Fibroblast of gingiva (primary cell): Measurements from ENCODE around the gene CABP7.
A peak's percentile ranks its signal among the peaks of the same experiment; 100 is the strongest.

ENCODE experiments used
- DNase-seq: peaks from one replicate; pipeline ENCODE4 v3.0.0-alpha.2; 2011; ENCODE audit warnings: low read depth

The CABP7 gene

DNA sequence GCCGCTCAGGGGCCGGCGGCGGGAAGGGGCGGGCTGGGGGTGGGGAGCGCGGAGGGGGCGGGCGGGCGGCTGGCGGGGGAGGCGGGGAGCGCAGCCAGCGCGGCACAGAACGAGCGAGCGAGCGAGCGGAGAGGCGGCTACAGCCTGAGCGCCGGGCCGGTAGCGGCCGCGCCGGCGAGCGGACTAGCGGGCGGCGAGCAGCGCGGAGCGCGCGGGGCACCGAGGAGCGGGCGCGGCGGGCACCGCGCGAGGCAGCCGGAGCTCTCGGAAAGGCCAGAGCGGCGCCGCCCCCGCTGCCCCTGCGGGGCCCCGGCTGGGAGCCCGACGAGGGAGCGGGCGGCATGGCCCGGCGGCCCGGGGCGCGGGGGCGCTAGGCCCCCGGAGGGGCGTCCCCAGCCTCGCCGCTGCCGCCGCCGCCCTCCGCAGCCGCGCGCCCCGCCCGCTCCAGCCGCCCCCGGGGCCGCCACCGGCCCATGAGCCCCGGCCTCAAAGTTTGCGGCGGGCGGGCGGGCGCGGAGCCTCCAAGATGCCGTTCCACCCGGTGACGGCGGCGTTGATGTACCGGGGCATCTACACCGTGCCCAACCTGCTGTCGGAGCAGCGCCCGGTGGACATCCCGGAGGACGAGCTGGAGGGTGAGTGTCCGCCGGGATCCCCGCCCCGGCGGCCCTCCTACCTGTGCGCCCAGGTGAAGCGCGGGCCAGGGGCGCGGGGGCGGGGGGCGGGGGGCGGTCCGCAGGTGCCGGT, at the start of gene CABP7:
TSS of gene CABP7 (plus strand) at position 105 of the 747 bp plus-strand sequence. CDS start at position 527, 422 bp downstream.
- no peak for DNase-seq

DNA sequence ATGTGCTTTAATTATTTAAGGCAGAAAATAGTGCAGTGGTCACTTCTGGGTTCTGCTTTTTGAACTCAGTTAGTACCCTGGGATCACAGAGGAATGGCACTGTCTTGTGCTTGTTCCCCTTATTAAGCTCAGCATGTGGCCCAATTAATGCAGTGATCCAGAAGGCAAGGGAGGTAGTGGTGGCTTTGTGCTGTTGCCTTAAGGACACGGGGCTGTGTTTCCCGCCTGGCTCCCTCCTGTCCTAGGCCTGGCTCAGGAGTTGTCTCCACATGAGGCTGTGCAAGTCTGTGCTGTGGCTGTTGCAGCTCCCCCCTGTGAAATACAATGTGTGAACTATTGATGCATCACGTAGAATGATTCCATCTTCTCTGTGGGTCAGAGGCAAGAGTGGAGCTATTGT, 49.2 kb upstream of the CABP7 start:
- no peak for DNase-seq

DNA sequence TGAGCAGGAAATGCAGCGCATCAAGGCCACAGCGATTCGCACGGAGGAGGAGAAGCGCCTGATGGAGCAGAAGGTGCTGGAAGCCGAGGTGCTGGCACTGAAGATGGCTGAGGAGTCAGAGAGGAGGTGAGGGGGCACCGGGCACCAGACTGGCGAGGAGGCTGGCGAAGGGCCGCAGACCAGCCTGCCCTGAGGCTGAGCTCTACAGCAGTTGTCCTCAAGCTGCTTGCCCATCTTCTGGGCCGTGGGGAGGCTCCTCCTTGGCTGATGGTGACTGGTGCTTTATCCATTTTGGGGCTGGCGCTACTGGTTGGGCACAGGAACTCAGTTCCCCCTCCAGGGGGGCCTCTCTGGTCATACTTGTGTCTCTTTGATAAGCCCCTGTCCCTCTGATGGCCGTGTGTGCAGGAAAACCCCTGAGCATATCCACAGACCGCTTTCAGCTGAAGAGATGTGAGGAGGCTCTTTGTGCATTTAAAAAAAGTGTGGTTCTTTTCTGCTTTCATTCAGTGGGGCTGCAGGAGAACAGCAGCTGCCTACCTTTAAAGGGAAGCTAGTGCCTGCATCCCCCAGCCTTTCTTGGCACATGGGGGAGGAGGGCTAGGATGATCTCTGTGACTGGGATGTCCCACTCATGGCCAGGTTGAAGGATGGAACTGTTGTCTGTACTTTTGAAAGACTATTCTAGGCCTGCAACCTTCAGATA, 46.3 kb upstream of the CABP7 start:
- DNase-seq, result no peak

DNA sequence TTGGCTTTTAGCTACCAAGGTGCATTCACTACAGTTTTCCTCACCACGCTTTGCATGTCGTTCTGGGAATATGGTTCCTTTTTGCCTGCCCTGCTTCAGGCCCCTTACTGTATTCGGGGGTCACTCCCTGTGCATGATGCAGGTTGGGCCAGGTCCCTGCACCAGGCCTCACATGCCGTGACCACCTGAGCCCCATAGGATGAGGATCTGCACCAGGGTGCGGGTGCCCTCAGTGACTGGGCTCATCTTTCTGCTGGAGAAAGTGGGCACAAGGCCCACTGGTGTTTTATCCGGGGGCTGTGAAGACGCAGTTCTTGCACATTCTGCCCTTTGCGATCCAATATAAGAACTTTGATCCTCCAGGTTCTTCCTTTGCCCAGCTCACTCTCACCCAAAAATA, 45.7 kb upstream of the CABP7 start:
- no peak for DNase-seq

DNA sequence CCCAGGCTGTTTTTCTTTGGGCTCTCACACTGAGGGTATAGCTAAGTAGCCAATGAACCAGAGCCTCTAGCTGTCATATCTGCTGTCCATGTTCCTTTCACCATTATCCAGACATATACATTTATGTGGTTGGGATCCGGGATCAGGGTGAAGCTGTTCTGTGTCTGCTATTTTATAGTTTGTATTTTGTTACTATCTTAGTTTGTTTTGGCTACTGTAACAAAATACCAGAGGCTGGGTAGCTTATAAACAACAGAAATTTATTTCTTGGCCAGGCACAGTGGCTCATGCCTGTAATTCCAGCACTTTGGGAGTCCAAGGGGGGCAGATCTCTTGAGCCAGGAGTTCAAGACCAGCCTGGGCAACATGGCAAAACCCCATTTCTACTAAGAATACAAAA, 40.5 kb upstream of the CABP7 start:
- DNase-seq, result peak; percentile 61

DNA sequence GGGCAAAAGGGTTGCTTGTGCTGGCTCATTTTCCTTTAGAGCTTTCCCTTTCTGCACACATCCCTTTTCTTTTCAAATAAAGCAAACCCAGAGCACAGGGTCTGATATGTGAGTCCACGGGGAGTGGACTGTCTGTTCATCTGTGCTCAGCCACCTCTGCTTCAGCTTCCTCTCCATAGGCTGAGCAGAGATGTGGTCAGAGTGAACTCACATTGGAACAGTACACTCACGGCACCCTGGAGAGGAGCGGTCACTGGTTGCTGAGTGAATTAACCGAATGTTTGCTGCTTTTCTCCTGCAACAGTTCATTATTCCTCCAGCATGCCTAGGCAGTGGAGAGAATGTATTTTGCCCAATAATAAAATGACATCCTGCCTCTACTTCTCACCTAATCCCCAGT, 36.3 kb upstream of the CABP7 start:
- DNase-seq, result no peak

DNA sequence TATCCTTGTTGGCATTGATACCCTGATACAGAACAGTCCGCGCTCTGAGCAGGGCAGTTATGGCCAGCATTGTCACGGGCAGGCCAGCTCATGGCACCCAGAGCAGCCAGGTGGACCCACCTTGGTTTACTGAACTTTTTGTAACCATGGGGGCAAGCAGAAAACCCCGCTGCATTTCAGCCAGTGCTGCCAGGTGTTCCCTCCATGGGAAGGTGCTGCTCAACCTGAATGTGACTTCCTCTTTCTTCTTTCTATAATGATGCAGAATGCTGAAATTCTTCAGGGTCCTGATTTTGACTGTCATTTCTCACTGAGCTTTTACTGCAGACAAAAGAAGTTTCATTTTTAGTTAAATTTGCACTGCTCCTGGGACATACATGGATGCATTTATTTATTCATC, 35.6 kb upstream of the CABP7 start:
- no peak for DNase-seq

DNA sequence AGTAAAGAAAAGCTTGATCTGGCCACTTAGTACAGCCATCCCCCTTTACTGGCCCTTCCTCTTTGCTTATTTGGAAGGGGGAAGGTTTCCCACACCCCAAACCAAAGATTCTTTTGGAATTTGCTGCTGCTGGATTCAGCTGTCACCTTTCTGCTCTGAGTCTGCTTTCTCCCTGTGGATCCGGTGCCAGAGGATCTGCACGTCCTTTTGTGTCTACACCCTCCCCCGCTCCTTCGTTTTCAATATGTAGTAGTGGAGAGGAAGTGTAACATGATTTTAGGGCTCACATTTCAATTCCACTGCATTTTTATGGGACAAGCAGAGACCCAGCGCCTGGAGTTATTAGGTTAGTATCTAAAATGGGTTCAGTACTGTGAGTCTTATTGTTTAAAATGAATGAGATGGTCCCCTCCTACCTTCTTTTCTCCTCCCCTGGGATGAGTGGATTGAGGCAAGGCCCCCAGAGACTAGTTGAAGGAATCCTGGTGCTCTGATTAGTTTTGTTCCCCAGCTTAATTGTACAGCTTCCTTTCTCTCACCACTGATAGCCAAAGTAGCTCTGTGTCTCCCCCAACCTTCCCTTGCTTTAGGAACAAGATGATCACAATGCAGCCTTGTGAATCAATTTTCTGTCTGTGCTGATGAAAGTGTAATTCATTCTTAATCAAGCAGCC, 30.5 kb upstream of the CABP7 start:
- DNase-seq, result no peak

DNA sequence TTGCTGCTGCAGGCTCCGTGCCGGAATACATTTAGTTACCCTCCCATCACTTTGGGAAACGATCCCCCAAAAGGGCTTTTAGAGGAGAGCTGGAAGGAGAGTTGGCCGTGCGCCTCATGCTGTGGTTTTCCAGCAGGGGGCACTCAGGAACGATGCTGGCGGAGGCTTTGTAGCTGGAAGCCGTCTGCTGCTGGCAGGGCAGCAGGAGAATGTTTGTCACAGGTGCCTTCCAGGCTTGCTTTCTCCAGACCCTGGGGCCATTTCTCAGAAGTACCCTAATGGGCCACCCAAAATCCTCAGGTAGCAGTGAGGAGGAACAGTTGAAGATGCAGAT, 30.0 kb upstream of the CABP7 start:
- peak; percentile 28 for DNase-seq

DNA sequence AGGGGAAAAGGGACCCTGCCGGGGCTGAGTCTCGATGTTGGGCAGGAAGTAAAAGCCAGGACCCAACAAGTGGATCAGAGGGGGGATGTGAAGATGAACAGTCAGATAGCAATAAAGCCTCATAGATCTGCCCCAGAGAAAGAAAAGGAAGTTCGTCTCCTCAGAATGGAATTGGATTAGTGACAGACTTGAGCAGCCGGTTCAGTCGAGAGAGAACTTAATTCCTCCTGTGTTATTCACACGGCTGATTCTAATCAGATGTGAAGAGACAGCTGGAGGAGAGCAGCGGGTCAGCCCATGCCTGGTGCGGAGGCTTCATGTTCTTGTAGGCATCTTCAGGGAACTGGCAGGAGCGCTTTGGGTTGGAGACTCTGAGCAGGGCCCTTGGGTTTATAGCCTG, 29.3 kb upstream of the CABP7 start:
- peak; percentile 18 for DNase-seq

DNA sequence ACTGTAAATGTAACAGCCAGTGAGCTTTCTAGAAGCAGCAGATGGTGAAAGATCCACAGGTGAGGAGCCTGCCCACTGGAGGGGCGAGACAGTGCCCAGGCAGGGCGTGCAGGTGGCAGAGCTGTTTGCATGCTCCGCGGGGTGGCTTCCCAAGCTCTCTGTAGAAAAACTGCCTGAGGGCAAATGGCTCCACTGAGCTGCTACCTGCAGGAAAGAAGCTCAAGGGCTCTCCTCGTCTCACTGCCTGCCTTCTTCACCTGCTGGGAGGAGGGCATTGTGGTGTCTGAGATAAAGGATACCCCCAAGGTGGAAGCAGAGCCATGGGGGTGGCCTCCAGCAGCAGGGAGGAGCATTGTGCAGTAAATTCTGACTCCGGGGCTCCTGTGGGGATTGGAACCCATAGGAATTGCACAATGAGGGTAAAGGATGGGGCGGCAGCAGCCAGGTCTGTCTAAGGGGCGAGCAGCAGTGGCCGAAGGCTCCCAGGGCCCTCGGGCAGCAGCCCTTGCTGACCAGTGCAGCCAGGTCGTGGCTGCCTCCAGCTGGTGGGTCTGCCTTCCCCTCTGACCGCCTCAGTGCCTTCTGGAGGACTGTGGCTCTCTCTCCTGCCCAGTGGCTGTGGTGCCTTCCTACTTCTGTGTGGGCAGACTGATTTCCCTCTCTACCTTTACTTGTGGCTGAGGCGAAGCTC, 28.0 kb upstream of the CABP7 start:
- no peak for DNase-seq

DNA sequence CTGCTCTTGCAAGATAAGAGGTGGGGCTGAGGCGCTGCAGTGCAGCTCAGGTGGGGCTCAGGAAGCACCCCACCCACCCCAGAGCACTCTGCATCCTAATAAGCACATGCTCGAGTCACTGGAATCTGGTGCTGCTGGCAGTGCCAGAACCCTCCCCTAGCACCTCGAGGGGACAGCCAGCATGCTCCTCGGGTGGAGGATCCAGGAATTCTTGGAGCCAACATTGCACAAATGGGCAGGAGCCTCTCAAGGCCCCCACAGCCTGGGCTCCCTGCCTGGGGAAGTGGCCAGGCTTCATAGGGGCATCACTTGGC, 27.5 kb upstream of the CABP7 start:
- DNase-seq, result no peak

DNA sequence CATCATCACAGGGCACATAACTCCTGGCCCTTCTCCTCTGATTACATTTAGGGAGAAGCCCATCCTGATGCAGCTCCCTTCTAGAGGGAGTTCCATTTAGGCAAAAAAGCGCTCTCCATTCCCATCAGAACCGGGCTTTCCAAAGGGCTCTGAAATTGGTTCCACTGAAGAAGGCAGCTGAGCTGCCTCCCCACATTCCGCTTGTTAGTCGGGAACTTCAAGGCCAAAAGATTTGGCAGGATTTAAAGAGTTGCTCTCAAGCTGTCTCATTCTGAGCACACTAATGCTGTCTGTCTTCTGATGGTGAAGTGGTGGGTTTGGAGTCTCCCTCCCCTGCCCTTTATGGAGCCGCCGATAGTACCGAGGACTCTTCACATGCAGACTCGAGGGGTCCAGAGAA, 26.6 kb upstream of the CABP7 start:
- DNase-seq, result no peak

DNA sequence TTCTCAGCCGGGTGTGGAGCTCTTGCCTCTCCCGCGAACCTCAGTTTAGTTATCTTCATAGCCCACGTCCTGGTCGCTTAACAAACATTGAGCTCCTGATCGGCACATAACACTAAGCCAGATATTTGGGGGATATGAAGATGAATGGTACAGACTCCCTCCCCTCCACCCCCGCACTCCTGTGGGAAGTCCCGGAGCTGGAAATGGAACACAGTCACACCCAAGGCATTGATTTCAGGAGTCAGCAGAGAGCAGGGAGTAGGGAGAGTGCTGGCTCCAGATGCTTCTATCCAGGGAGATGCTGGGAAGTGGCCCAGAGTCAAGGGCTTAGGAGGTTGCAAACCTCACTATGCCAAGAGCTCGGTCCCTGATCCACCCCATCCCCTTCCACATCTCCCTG, 26.1 kb upstream of the CABP7 start:
- DNase-seq, result no peak

DNA sequence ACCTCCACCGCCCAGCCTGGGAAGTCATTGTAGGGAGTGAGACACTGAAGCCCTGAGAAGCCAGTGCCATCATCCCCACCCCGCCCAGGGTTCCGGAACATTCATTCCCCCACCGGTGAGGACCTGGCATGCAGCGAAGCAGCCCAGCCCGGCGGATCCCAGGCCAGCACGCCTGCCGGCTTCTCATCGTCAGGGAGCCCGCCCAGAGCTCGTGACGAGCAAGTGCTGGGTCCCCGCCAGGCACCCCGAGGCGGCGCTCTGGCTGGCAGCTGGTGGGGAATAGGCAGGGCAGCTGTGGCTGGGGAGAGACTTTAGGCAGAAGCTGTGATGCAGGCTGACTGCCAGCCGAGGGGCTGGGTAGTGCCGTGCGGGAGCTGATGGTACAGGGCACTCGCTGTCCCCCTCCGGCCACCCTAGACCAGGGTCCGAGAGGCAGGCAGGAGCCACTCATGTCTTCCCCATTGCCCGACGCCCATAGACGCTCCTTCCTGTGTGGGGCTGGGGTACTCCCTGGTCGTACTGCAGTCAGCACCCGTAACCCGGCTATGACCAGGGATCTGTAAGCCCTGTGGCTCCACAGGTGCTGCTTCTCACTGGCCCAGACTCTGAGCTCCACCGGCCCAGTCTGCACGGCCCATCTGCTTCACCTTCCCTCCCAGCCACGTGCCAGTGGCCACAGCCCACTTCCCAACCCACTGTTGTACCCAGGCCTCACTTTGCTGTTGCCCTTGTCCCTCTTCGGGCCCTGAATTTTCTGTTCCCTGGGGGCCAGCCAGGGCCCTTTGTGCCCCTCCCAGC, 24.5 kb upstream of the CABP7 start:
- DNase-seq, result no peak

DNA sequence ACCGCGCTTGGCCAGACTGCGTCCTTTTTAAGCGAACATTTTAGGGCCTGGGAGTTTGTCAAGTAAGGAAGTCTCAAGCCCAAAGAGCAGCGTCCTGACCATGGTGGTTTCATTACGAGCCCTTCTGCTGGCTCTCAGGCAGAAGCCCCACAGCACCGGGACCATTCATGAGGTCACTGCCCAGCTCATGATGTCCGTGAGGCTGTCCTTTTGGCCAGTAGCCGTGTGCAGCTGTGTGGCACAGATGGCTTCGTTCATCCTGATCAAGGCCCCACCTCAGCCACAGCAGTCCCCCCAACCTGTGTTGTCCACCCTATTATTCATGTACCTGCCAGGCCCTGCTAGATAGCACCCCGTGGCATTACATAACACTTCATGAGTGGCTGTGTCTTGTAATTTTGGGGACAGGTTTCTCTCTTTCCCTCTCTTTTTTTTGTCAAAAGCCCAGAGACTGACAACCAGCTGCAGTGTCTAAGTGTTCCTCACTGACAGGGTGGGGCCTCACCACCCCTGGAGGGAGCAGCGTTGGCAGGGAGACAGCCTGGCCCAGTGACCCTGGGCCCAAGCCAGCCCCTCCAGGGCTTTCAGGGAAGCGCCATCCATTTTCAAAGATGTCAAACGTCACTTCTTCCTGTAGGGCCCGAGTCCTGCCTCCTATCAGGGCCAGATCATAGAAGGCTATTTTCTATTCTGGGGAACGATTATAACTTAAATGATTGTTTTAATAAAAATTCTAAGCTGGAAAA, 21.8 kb upstream of the CABP7 start:
- no peak for DNase-seq

DNA sequence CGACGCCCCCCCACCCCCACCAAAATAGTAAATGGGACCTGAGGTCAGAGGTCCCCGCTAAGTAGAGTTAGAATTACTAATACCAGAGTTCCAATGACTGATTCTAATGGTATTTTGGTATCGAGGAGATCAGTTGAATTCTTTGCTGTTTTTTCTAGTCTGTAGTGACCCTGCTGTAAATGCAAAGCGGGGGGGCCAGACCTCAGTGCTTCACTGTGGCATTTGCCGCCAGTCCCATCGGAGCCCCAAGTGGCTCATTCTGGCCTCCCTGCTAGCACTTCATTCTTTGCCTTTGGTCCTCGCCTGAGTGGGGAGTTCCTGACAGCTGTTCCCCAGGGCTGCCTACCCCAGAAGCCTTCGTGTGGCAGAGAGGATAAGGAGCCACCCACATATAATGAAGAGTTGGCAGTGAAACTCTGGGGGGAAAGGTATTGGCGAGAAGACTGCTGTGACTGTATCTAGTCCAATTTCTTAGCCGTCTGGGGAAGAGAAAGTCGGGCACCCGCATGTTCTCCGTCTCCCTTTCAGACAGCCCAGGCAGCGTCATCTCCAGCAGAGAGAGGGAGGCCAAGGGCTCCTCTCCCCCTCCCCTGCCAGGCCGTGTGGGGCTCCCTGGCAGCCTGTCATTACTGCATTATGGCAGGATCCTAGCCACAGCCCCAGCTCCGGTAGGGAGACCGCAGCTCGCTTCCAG, 19.4 kb upstream of the CABP7 start:
- DNase-seq, result no peak

DNA sequence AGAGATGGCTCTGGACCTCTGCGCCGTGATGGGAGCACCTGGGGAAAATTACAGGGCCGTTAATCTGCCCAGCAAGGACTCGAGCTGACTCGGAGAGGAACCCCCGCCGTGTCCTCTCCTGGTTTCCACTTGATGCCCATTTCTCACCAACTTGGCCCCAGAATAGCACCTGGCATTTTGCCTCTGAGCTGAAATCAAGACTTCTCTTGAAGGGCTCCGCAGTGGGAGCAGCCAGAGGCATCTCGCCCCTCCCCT, 19.0 kb upstream of the CABP7 start:
- no peak for DNase-seq

DNA sequence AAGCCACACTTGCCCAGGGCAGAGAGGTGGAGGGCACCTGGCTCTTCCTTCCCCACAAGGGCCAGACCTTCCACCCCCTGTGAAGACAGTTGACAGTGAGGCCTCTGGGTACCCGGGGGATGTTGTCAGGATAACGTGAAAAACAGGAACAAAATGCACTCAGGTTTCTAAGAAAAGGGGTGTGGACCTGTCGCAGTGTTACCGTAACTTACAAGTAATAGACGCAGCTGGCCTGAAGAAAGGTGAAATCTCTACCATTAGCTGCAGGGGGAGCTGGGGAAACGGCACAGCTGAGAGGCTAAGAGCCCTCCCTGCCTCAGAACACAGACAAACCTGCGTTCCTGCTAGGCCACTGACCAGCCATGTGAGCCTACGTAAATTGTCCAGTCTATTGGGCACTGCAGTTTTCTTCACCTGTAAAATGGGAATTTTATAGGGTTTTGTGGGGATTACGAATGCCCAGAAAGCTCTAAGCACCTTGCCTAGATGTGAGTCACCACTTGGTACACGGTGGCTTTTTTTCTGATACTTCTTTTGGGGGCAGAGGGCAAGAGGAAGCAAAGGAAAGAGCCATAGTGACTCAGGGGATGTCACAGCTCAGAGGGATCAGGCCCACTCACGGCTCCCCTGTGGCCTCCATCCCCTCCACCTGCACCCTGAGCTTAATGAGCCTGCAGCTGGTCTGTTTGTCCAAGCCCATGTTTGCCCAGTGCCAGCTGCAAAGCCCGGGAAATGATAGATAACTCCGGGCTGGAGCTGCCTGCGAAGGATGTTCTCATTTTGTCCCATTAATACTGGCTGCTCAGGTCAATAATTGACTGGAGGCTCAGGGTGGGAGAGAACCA, 18.4 kb upstream of the CABP7 start:
- DNase-seq, result no peak
